ENCODE results near the gene F11. TPM values are rescaled to one million over a fixed set of nuclear protein-coding genes. Genes with fewer than 3 reads are reported as not detected.

The F11 gene
- total RNA-seq = not detected in 2 replicates

DNA sequence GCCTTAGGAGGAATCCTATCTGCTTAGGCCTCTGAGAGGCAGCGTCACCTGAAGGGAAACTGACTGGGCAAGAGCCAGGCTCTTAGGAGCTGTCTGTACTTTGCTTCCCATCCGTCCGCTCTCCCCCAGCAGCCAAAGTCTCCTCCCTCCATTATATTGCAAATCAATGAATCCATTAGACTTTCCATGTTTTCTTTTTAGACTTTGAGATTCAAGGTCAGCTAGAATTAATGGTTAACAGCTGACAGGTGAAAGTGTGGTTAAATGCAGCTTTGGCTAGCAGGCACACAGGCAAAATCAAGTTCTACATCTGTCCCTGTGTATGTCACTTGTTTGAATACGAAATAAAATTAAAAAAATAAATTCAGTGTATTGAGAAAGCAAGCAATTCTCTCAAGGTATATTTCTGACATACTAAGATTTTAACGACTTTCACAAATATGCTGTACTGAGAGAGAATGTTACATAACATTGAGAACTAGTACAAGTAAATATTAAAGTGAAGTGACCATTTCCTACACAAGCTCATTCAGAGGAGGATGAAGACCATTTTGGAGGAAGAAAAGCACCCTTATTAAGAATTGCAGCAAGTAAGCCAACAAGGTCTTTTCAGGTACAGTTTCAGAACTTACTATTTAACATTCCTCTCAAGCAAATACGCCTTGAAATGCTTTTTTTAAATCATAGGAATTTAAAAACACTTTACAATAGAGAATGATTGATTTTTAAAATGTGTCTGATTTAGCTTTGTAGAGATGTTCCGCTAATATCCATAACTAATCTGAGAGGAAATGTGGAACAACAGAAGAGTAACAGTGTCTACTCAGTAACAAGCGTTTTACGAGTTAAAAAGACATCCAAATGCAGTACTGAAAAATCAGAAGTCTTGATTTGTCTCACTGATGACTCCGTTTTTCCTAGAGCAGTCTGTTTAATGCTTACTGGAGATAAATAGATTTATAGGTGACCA lies at the start of gene F11:
Gene F11 (plus strand): TSS at position 507 of the 970 bp plus-strand sequence. CDS start 948 bp downstream, outside the sequence.

DNA sequence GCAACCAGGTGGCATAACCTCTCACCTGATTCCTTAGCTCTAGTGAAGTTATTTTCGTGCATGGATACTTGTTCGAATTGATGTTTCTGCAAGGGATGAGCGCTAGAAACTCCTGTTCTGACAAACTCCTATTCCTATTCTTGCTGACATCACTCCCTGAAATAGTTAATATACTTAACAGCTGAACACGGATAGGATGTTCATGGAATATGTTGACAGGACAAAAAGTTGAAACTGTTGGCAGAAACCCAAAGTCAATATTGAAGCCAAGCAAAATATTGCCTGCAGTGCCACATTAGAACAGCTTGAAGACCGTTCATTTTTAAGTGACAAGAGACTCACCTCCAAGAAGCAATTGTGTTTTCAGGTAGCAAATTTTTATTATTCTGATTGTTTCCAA lies 38.8 kb upstream of the F11 start, which contains the start of gene KLKB1:
Gene KLKB1 (plus strand): TSS at position 287 of the 400 bp plus-strand sequence. CDS start 689 bp downstream, outside the sequence.

Other genes with a start within 250 kb of the F11 start
- 9.8 and 9.9 TPM in 2 replicates for gene TLR3, start 197.0 kb upstream of the F11 start, total RNA-seq
- gene FAM149A, start 161.5 kb upstream of the F11 start, total RNA-seq = 1.8 and 4.1 TPM in 2 replicates
- gene CYP4V2, start 74.6 kb upstream of the F11 start, total RNA-seq = 21.5 and 29.7 TPM in 2 replicates
- gene KLKB1, start 38.7 kb upstream of the F11 start, total RNA-seq = not detected in 2 replicates

Data from hair follicle dermal papilla cell (primary cell).